Hematopoietic multipotent progenitor cell treated with erythropoietin and hydrocortisone succinate and interleukin-3 and kit ligand, for 15 days (in vitro differentiated cells): Measurements from ENCODE around the gene KANTR.

Experiments used
- DNase-seq: peaks from one replicate; pipeline ENCODE4 v3.0.0-alpha.2; 2015; ENCODE audit warnings: low spot score

KANTR gene

GRCh38 chrX:53081925-53082772 is 11.8 kb upstream of the KANTR start, which contains the start of gene TSPYL2:
Gene TSPYL2 (plus strand): TSS chrX:53082367. CDS start chrX:53082499, 132 bp downstream.
- peak; percentile 80 for DNase-seq

- DNase-seq: no peak
Measured at GRCh38 chrX:53082773-53083616, 10.9 kb upstream of the KANTR start.

- DNase-seq: no peak
Measured at GRCh38 chrX:53084043-53084570, 9.8 kb upstream of the KANTR start.

- DNase-seq: no peak
Measured at GRCh38 chrX:53084863-53085262, 9.1 kb upstream of the KANTR start.

- no peak for DNase-seq
Measured at GRCh38 chrX:53085661-53086229, 8.2 kb upstream of the KANTR start.

- no peak for DNase-seq
Measured at GRCh38 chrX:53086464-53086863, 7.5 kb upstream of the KANTR start.

- no peak for DNase-seq
Measured at GRCh38 chrX:53087388-53087831, 6.5 kb upstream of the KANTR start.

GRCh38 chrX:53088136-53088974 is 5.6 kb upstream of the KANTR start:
- no peak for DNase-seq

GRCh38 chrX:53089224-53089842 is 4.6 kb upstream of the KANTR start:
- peak; percentile 59 for DNase-seq

- no peak for DNase-seq
Measured at GRCh38 chrX:53089925-53090324, 4.0 kb upstream of the KANTR start.

- no peak for DNase-seq
Measured at GRCh38 chrX:53091354-53091753, 2.6 kb upstream of the KANTR start.

- peak; percentile 69 for DNase-seq
Measured at GRCh38 chrX:53093177-53093655, 726 bp upstream of the KANTR start.

- DNase-seq: no peak
Measured at GRCh38 chrX:53094582-53094905, 602 bp downstream of the KANTR start.

- no peak for DNase-seq
Measured at GRCh38 chrX:53095796-53096195, 1.9 kb downstream of the KANTR start.

GRCh38 chrX:53114864-53115549 is 21.1 kb downstream of the KANTR start:
- DNase-seq: no peak

GRCh38 chrX:53115550-53115874 is 21.6 kb downstream of the KANTR start:
- DNase-seq: no peak

GRCh38 chrX:53116101-53116500 is 22.2 kb downstream of the KANTR start:
- no peak for DNase-seq

- no peak for DNase-seq
Measured at GRCh38 chrX:53122013-53122412, 28.1 kb downstream of the KANTR start.

GRCh38 chrX:53125506-53125905 is 31.6 kb downstream of the KANTR start:
- no peak for DNase-seq

GRCh38 chrX:53126377-53126776 is 32.4 kb downstream of the KANTR start:
- no peak for DNase-seq
